GM12892 (cell line): ENCODE measurements around the gene EEF2K.

ENCODE experiments used
- POLR2A ChIP-seq: IDR thresholded peaks from 2 replicates; pipeline ENCODE4 v1.6.1; 2011; ENCODE audit warnings: low read depth, low read length, control low read depth
- POLR2AphosphoS5 ChIP-seq: IDR thresholded peaks from 2 replicates; pipeline ENCODE4 v1.6.1; 2011; ENCODE audit warnings: low read depth, low read length, control low read depth
- TAF1 ChIP-seq: IDR thresholded peaks from 2 replicates; pipeline ENCODE4 v1.6.1; 2011; ENCODE audit warnings: low read depth, mild to moderate bottlenecking, control low read depth, low read length, borderline replicate concordance

DNA sequence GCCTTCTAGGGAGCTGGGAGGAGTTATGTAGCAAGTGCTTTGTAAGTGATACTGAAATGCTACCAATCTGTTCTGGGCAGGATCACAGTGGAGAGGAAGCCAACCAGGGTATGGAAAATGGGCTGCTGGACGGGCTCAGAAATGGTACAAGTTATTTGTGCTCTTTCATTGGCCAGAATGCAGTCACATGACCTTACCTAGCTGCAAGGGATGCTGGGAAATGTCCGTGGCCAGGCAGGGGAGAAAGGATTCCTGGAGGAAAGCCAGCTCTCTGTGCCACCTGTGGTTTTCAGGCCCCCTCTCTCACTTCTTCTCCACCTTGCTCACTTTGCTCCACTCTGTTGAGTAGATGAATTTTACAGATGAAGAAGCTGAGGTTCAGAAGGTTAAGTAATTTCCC is 4.8 kb downstream of the EEF2K start:
- TF ChIP-seq POLR2AphosphoS5 (no peak), POLR2A (no peak), TAF1 (no peak)
